IMR-90 (cell line): ENCODE results near the gene GRHL3. TPM values are rescaled to one million over a fixed set of nuclear protein-coding genes. Genes with fewer than 3 reads are reported as not detected.

ENCODE experiments used
- ATAC-seq: fragments of 200-7000 bp; cut with Tn5 transposase; 2 replicates; pipeline ENCODE4 v1.9.1; 2020; ENCODE audit warnings: low read depth, mild to moderate bottlenecking, moderate library complexity
- BruUV-seq: library from RNA; stranded (reverse); fragments of 400-500 nt; replicated peaks from 2 replicates; lab custom pipeline; 2021; lab: Mats Ljungman, UMichigan
- CTCF ChIA-PET: fragments of 300-600 bp; formaldehyde crosslinking; extraction: SDS; loops from one replicate; lab custom pipeline; 2021; ENCODE audit warnings: antibody characterized with exemption; lab: Yijun Ruan, JAX
- POLR2A ChIA-PET: fragments of 300-600 bp; sonication (Branson Sonifier 250); formaldehyde crosslinking; loops from one replicate; lab custom pipeline; 2022; ENCODE audit warnings: antibody characterized with exemption; ENCODE audit not compliant: unreplicated experiment; lab: Charles Lee
- DNase-seq: peaks from one replicate; pipeline ENCODE4 v3.0.0; 2013
- H2AFZ ChIP-seq: replicated peaks from 2 replicates; pipeline ENCODE3; 2013; ENCODE audit warnings: low read length, mild to moderate bottlenecking; ENCODE audit not compliant: poor library complexity
- H2AK5ac ChIP-seq: 2 replicates; pipeline ENCODE4 v1.6.1; 2013; ENCODE audit warnings: low read depth, low read length, inconsistent platforms
- H2AK9ac ChIP-seq: replicated peaks from 2 replicates; pipeline ENCODE3; 2013; ENCODE audit warnings: mild to moderate bottlenecking, low read depth, low read length, moderate library complexity; ENCODE audit not compliant: poor library complexity
- H2BK120ac ChIP-seq: 2 replicates; pipeline ENCODE4 v1.6.1; 2013; ENCODE audit warnings: low read depth, low read length, inconsistent platforms
- H2BK15ac ChIP-seq: 3 replicates; pipeline ENCODE4 v1.6.1; 2013; ENCODE audit warnings: low read depth, low read length, inconsistent platforms
- H2BK20ac ChIP-seq: 2 replicates; pipeline ENCODE4 v1.6.1; 2013; ENCODE audit warnings: low read depth, mild to moderate bottlenecking, inconsistent platforms, low read length, moderate library complexity
- H2BK5ac ChIP-seq: 2 replicates; pipeline ENCODE4 v1.6.1; 2013; ENCODE audit warnings: mild to moderate bottlenecking, low read depth, low read length, inconsistent platforms; ENCODE audit not compliant: poor library complexity, severe bottlenecking
- H3K14ac ChIP-seq: replicated peaks from 2 replicates; pipeline ENCODE4 v1.6.1; 2013; ENCODE audit warnings: low read depth, low read length, inconsistent platforms
- H3K18ac ChIP-seq: 2 replicates; pipeline ENCODE4 v1.6.1; 2013; ENCODE audit warnings: low read depth, low read length, control low read depth
- H3K23ac ChIP-seq: 2 replicates; pipeline ENCODE4 v1.6.1; 2013; ENCODE audit warnings: low read depth, low read length, inconsistent platforms
- H3K27ac ChIP-seq: 2 replicates; pipeline ENCODE4 v1.5.1; 2013; ENCODE audit warnings: mild to moderate bottlenecking, control low read depth, low read length; ENCODE audit not compliant: insufficient read depth
- H3K27me3 ChIP-seq: 2 replicates; pipeline ENCODE4 v1.6.1; 2013; ENCODE audit warnings: low read length; ENCODE audit not compliant: control insufficient read depth, insufficient read depth
- H3K36me3 ChIP-seq: 2 replicates; pipeline ENCODE4 v1.6.1; 2013; ENCODE audit warnings: low read length, mixed read lengths; ENCODE audit not compliant: control insufficient read depth, insufficient read depth
- H3K4ac ChIP-seq: 2 replicates; pipeline ENCODE4 v1.6.1; 2013; ENCODE audit warnings: low read depth, low read length, inconsistent platforms
- H3K4me1 ChIP-seq: 2 replicates; pipeline ENCODE4 v1.6.1; 2013; ENCODE audit warnings: low read length, mixed read lengths; ENCODE audit not compliant: control insufficient read depth, insufficient read depth
- H3K4me2 ChIP-seq: 2 replicates; pipeline ENCODE4 v1.6.1; 2013; ENCODE audit warnings: low read depth, mild to moderate bottlenecking, control low read depth, low read length, moderate library complexity
- H3K4me3 ChIP-seq: 2 replicates; pipeline ENCODE4 v1.5.1; 2013; ENCODE audit warnings: low read depth, mild to moderate bottlenecking, control low read depth, low read length, moderate library complexity; ENCODE audit not compliant: insufficient read depth
- H3K56ac ChIP-seq: 2 replicates; pipeline ENCODE4 v1.6.1; 2013; ENCODE audit warnings: low read length, inconsistent platforms; ENCODE audit not compliant: insufficient read depth; ENCODE audit errors: extremely low read depth
- H3K79me1 ChIP-seq, 2 experiments: 2 replicates each; pipeline ENCODE4 v1.6.1; 2013; ENCODE audit warnings: low read length in 2 of 2, inconsistent platforms in 1 of 2, low read depth in 1 of 2
- H3K9ac ChIP-seq: 2 replicates; pipeline ENCODE4 v1.6.1; 2013; ENCODE audit warnings: low read depth, low read length, control low read depth
- H3K9me1 ChIP-seq: 2 replicates; pipeline ENCODE4 v1.6.1; 2013; ENCODE audit warnings: low read length, inconsistent platforms; ENCODE audit not compliant: insufficient read depth
- H3K9me3 ChIP-seq: 2 replicates; pipeline ENCODE4 v1.6.1; 2013; ENCODE audit warnings: low read length; ENCODE audit not compliant: control insufficient read depth, insufficient read depth
- H4K20me1 ChIP-seq: 2 replicates; pipeline ENCODE4 v1.6.1; 2013; ENCODE audit warnings: low read length, inconsistent platforms; ENCODE audit not compliant: insufficient read depth
- H4K5ac ChIP-seq: 2 replicates; pipeline ENCODE4 v1.6.1; 2013; ENCODE audit warnings: mild to moderate bottlenecking, low read depth, low read length, control low read depth
- H4K8ac ChIP-seq, 2 experiments: 2 replicates each; pipeline ENCODE4 v1.6.1; 2013; ENCODE audit warnings: low read depth in 2 of 2, low read length in 2 of 2, control low read depth in 1 of 2, inconsistent platforms in 1 of 2
- H4K91ac ChIP-seq: 2 replicates; pipeline ENCODE4 v1.6.1; 2013; ENCODE audit warnings: low read depth, low read length, inconsistent platforms; ENCODE audit not compliant: insufficient read depth
- BHLHE40 ChIP-seq: fragments of 150-350 bp; IDR thresholded peaks from 2 replicates; pipeline ENCODE4 v1.6.1; 2016; ENCODE audit warnings: mild to moderate bottlenecking, low read depth, low read length
- WGBS, 2 experiments: methylation state at CpG; one replicate each; pipeline versions ENCODE4 v1.1.5 to v1.1.7; 2013; ENCODE audit warnings: missing lambda C conversion rate in 2 of 2; ENCODE audit not compliant: insufficient read length in 1 of 2; ENCODE audit errors: extremely low coverage in 2 of 2; 5-methylcytosine and 5-hydroxymethylcytosine counted together
- dilution Hi-C: fragments of 300-500 bp; cut with HindIII; formaldehyde crosslinking; loops from one replicate; pipeline ENCODE4 v1.14.3; 2018; ENCODE audit warnings: low sequenced_read_pairs; ENCODE audit not compliant: unreplicated experiment
- in situ Hi-C: fragments of 300-500 bp; cut with MboI; formaldehyde crosslinking; loops from 3 replicates; pipeline ENCODE4 v1.14.3; 2019; ENCODE audit warnings: low sequenced_read_pairs, inconsistent platforms, mixed read lengths
- intact Hi-C: fragments of 100-400 bp; cut with micrococcal nuclease; formaldehyde crosslinking; loops from 2 replicates; pipeline ENCODE4 v1.10.0; 2022
- polyA plus RNA-seq, 3 experiments: library from polyadenylated mRNA; depleted of rRNA; stranded (reverse); fragments of >200 nt; gene quantifications; 2 replicates each; pipeline ENCODE4 v1.2.3, GENCODE V29; 2012; ENCODE audit warnings: low replicate concordance in 1 of 3
- total RNA-seq: library from RNA; depleted of rRNA; stranded (reverse); fragments of >200 nt; gene quantifications from 2 replicates; pipeline ENCODE4 v1.2.3, GENCODE V29; 2012

Gene GRHL3
- total and polyA plus RNA-seq, 2 of the 4 experiments (the other 2 are of a cell fraction), result not detected

GRCh38 chr1:24381256-24381655 lies 62.1 kb downstream of the GRHL3 start:
- Histone ChIP-seq H3K4ac (no peak overlapping the region), H2AK9ac (no peak overlapping the region), H3K4me2 (no peak overlapping the region), H3K4me3 (no peak overlapping the region), H4K8ac (no peak overlapping the region), H3K4me1 (peaks cover 16% of the 10 kb centered on the region), H4K91ac (no peak overlapping the region), H3K14ac (no peak overlapping the region), H3K9me3 (no peaks in the 10 kb centered on the region), H3K27ac (no peak overlapping the region), H2BK15ac (no peak overlapping the region), H3K36me3 (no peaks in the 10 kb centered on the region), H3K79me1 (0 out of 4 replicates have a peak, but pooled peaks cover 0 to 9% of the 10 kb centered on the region in 2 experiments), H3K27me3 (no peaks in the 10 kb centered on the region), H3K56ac (no peak overlapping the region), H3K9me1 (peaks cover 24% of the 10 kb centered on the region), H2BK20ac (no peak overlapping the region), H2BK5ac (no peak overlapping the region), H4K5ac (no peak overlapping the region), H2BK120ac (no peak overlapping the region), H3K9ac (no peak overlapping the region), H2AFZ (no peak overlapping the region), H4K20me1 (peaks cover 4% of the 10 kb centered on the region; the same call in 1 of the 2 replicates), H3K18ac (no peak overlapping the region), H3K23ac (no peak overlapping the region), H2AK5ac (no peak overlapping the region)
- dilution Hi-C loops, result no loop called here
- DNase-seq, result no peak
- in situ Hi-C loops, result no loop called here
- POLR2A ChIA-PET, result no interaction called here
- no peak for ATAC-seq
- intact Hi-C loops, result loop anchor here (10.0 kb wide), 1 partner anchor 86 kb away; no protein-coding TSS in a partner anchor
- WGBS, 2 experiments, result no CpG with 5 or more reads among the region's 2 CpGs
- no peak for TF ChIP-seq BHLHE40
- CTCF ChIA-PET, result no interaction called here
- no TSS peak for BruUV-seq
